D721Med (cell line): ENCODE results near the gene PRAMEF27.
"Not testable (repeated sequence)": the region's sequence is repeated elsewhere in the genome, so short reads cannot be mapped to it uniquely, and the experiment has no call there.

ENCODE experiments used
- DNase-seq: peaks from one replicate; pipeline ENCODE4 v3.0.0; 2011; ENCODE audit warnings: low spot score; ENCODE audit not compliant: insufficient read length
- FAIRE-seq: peaks from 2 replicates; lab custom pipeline; 2011; peaks lifted over from hg19 to GRCh38; lab: Jason Lieb, UNC

PRAMEF27 gene

GRCh38 chr1:13056475-13056874 is at the start of gene PRAMEF27:
Gene PRAMEF27 (minus strand): TSS chr1:13056575. CDS start chr1:13053659, 2,916 bp downstream.
- not testable (repeated sequence) for DNase-seq, FAIRE-seq

GRCh38 chr1:13070474-13070873 is 14.1 kb upstream of the PRAMEF27 start, which contains the start of gene PRAMEF25:
Gene PRAMEF25 (plus strand): TSS chr1:13070774. CDS start chr1:13073694, 2,920 bp downstream.
- not testable (repeated sequence) for DNase-seq, FAIRE-seq

GRCh38 chr1:13019846-13020245 is 36.5 kb downstream of the PRAMEF27 start:
- not testable (repeated sequence) for FAIRE-seq, DNase-seq

DNA sequence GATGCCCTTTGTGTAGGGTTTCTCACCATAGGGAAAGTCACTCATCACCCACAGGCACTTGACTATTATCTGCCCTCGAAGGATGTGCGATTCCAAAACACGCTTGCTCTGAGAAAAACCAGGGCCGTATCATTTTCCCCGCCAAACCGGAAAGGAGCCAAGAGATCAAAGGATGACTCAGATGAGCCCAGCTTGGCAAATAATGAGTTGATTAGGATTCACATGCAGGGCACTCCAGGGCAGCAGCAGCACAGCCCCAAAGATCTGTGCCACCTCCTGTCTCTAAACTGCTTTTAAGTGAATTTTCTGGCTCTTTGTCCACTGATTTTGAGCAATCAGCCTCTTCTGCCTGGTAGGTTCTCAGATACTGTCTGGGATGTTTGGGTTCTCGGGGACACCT is 44.4 kb downstream of the PRAMEF27 start:
- DNase-seq, FAIRE-seq: not testable (repeated sequence)

DNA sequence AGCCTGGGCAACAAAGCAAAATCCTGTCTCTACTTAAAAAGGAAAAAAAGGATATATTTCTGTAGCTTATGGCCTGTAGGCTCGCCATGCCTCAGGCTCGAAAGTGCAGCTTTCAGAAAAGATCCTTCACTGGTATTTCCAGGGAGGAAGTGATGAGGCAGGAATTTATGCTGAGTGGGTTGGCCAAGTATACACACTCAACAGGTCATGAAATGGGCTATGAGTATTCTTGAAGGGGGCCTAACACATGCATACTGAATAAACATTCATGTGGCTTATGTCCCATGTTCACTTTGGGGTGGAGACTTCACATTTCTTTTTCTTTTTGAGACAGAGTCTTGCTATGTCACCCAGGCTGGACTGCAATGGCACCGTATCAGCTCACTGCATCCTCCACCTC is 47.0 kb downstream of the PRAMEF27 start:
- FAIRE-seq, DNase-seq: not testable (repeated sequence)

- FAIRE-seq, DNase-seq: not testable (repeated sequence)
Measured at GRCh38 chr1:13005732-13006131, 50.6 kb downstream of the PRAMEF27 start.
